Medulla oblongata (tissue), 1 donor: ENCODE data around the gene MYO5C.

Source experiments
- DNase-seq: peaks from one replicate; pipeline ENCODE4 v3.0.0-alpha.2; 2015; ENCODE audit errors: extremely low spot score

MYO5C gene

DNA sequence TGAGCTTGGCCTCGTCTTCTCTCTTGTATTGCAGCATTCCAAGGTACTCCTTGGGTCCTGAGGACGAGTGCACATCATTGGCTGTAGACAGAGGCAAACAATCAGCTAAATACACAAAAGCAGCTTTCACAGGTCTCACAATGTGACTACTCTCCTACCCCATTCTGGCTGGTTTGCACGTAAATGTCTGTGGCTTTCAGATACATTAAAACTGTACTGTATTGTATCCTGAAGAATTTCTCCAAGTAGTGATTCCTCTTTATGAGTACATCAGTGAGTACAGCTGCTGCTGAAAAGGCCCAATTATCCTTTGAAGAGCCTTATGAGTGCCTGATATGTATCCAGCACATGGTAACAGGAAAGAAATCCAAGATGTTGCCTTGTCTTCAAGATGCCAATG, 82.4 kb downstream of the MYO5C start:
- no peak for DNase-seq

GRCh38 chr15:52208306-52208946, 87.2 kb downstream of the MYO5C start:
- peak; percentile 57 for DNase-seq

GRCh38 chr15:52207191-52207590, 88.4 kb downstream of the MYO5C start:
- DNase-seq, result no peak

GRCh38 chr15:52206446-52206845, 89.2 kb downstream of the MYO5C start:
- DNase-seq, result no peak

- no peak for DNase-seq
Measured at GRCh38 chr15:52204657-52205056, 90.9 kb downstream of the MYO5C start.

GRCh38 chr15:52200831-52201365, 94.7 kb downstream of the MYO5C start:
- DNase-seq, result no peak

GRCh38 chr15:52199271-52199670, 96.3 kb downstream of the MYO5C start:
- DNase-seq, result no peak

GRCh38 chr15:52196891-52197290, 98.7 kb downstream of the MYO5C start:
- no peak for DNase-seq

GRCh38 chr15:52193791-52194190, 101.8 kb downstream of the MYO5C start:
- DNase-seq, result no peak

GRCh38 chr15:52193321-52193720, 102.3 kb downstream of the MYO5C start:
- DNase-seq, result no peak

GRCh38 chr15:52191207-52191606, 104.4 kb downstream of the MYO5C start, which contains the start of gene GNB5:
GNB5 (minus strand) TSS chr15:52191392; CDS start chr15:52184676, 6,716 bp downstream.
- no peak for DNase-seq

DNA sequence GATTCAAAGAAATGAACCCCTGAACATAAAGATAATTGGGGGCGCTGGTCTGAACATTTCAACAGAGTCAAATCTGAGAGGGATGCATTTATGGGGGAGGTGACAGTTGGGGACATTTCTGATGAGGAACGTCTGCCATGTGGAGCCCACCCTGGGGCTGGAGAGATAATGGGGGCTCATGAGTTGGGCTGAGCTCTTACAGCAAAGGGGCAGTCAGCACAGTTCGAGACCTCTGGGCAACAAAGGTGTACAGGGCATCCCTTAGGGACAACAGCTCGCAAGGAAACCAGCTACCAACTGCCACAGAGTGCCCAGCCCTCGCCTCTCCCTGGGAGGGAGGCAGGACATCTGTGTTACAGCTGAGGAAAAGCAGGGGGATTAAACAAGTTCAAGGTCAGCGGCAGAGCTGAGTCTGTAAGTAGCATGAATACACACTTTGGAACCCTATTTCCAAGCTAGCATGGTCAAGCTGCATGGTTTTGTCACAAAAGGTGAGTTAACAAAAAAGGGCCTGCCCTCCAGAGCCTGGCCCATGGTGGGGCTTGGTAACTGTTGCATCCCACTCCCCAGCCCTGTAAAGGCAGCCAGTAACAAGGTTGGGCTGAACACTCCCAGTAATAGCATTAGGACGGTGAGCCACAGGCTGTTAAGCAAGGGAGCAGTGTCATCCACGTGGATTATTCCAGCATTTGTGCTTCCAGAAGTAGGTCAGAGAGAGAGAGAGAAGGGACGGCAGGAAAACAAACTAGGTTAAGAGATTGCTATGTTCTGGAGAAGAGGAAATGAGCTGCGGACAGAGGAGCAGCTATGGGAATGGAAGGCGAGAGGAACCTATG, 108.7 kb downstream of the MYO5C start:
- peak; percentile 35 for DNase-seq

GRCh38 chr15:52185151-52185561, 110.4 kb downstream of the MYO5C start:
- DNase-seq, result no peak

- no peak for DNase-seq
Measured at GRCh38 chr15:52184721-52185120, 110.9 kb downstream of the MYO5C start.

DNA sequence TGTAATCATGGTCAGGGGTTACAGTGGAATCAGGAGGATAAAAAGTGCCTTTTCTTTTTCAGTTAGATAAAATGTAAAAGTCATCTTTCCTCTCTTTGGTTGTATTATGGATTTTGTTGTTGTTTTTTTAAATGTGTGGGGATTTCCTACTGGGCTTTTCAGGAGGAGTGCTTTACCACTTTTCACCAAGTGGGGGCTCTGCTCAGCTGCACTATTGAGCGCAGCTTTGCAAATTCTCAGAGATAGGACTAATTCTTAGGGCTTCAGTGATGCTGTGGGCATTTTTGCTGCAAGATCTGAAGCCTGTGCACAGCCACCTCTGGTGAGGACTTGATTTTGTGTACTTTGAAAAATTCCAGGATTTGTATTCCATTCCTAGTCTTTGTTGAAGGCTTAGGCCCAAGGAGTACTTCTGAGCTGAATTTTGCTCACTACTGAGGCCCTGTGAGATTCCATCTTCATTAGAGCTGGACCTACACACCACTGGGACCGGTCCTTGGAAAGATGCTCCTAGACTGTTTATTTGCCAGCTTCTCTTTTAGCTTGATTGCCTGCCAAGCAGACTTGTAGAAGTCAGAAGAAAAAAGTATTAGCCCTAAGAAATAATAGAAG, 111.9 kb downstream of the MYO5C start:
- peak; percentile 49 for DNase-seq

DNA sequence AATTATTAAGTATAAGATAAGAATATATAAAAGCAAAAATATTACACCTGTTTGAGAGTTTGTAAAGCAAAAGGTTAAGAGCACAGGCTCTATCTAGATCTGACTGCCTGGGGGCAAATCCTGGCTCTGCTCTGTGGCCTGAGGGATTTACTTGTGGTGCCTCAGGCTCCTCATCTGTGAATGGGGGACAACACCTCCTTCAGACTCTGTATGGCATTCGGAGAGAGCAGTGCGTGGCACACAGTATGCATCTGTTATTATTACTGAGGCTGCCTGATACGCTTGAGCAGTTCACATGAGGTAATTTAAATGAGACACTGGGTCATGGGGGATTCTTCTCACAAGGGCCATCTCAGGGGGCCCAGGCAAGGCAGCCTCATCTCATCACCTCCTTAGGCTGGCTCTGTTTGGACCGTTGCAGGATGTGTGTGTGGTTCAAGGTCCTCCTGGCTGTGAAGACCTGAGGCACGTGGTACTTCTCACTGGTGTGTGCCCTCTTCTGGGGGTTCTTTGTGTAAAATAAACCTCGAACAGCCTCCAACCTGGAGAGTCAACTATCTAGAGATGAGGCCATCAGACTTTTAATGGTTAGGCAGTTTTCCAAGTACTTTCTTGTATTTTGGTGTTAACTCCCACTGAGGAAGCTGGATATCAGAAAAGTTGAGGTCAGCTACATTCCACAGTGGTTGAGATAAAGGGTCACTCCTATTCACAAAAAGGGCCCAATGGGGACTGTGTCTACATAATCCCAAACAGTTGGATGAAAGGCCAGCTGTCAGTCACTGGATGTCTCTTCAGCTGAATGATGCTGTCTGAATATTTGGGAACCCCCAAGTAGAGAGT, 113.4 kb downstream of the MYO5C start:
- DNase-seq, result no peak

- no peak for DNase-seq
Measured at GRCh38 chr15:52180851-52181450, 114.7 kb downstream of the MYO5C start.

- DNase-seq, result no peak
Measured at GRCh38 chr15:52180196-52180835, 115.3 kb downstream of the MYO5C start.

DNA sequence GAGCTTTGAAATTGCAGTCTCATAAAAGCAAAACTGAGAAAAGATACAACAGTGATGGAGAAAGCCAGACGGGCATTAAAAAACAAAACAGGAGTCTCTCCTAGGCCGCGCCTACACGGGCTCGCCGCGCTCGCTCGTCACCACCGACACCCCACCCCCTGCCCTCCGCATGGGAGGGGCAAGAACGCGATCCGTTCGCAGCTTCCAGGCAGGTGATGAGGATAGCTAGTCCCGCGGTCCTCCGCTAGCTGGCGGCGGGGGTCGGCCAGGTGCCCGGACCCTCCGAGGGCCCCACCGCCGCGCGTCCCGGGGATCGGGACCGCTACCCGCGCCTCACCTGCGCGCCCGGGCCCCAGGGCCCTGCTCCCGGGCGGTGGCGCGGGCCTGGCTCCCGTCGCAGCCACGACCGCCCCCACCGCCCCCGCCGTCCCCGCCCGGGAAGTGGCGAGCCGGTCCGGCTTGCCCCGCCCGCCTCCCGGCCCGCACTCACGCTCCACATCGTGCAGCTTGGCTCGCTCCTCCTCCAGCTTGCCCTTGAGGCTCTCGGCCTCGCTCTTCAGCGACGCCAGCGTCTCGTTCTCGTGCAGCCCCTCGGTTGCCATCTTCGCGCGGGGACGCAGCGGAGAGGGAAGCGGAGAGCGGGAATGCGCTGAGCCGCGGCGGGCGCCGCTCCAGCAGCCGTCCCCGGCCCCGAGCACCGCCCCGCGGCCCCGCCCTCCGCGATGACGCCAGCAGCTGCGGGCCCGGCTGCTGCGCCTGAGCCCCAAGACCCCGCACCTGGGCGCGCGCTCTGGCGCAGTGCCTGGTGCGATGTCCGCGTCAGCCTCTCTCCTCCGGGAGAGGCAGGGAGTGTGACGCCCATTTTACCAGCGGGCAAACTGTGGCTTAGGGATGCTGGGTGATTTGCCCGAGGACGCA, 116.1 kb downstream of the MYO5C start:
- peak; percentile 69 for DNase-seq

DNA sequence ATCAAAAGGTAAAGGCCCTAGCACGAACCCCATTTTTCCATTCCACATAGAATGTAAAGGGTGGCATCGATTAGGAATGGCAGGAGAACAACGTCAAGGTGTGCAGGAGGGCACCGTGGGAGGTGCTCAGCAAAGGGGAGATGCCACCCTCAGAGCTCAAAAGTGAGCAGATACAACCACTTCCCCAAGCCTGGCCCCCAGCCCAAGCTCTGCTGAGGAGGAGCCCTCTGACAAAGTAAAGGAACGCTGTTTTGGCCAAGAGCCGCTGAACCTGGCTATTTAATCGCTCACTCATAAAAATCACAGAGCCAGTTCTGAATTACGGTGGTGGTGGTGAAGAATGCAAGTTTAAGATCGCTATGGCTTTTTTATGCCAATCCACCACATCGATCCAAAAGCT, 116.8 kb downstream of the MYO5C start:
- no peak for DNase-seq
